Measurements from ENCODE around the gene CFAP90. TPM values are rescaled to one million over a fixed set of nuclear protein-coding genes. Genes with fewer than 3 reads are reported as not detected.

Gene CFAP90
- total and polyA plus RNA-seq, 2 experiments from 2014 or later, result 0.83 TPM; not detected in 1

DNA sequence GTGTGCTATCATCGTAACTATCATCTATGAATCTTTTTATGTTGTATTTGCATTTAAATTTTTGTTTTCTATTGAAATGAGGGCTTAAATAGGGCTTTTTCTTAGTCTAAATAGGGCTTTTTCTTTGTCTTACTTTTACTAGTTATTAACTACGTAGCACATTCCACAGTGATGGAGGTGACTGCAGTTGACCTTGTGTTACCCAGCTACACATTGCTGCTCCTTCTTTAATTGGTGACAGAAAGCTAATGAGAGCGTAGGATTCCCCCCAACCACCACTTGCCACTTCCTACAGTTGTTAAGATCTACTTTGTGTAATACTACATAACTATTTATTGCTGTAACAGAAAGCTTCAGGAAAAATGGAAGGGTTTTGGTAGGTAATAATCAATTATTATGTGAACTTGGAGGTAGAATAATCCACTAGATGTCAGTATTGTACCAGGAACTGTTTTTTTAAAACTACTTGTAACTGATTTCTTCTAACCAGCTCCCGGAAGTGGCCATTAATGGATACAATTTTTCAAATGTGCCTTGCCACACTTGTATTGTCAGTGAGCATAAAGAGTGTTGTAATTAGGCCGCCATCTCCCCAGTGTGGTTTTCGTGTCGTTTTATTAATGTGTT, 36.0 kb upstream of the CFAP90 start:
- peak; percentile 38 to 69 for DNase-seq (ENCODE audit: low read depth in 1 of 2, low spot score in 1 of 2)
- no peaks in the 10 kb centered on the region for H3K27me3 ChIP-seq
- no peaks in the 10 kb centered on the region for H3K9me3 ChIP-seq (ENCODE audit: low read depth)
- H3K36me3 ChIP-seq, result peaks cover 51% of the 10 kb centered on the region
- TF ChIP-seq, protein P1, sequence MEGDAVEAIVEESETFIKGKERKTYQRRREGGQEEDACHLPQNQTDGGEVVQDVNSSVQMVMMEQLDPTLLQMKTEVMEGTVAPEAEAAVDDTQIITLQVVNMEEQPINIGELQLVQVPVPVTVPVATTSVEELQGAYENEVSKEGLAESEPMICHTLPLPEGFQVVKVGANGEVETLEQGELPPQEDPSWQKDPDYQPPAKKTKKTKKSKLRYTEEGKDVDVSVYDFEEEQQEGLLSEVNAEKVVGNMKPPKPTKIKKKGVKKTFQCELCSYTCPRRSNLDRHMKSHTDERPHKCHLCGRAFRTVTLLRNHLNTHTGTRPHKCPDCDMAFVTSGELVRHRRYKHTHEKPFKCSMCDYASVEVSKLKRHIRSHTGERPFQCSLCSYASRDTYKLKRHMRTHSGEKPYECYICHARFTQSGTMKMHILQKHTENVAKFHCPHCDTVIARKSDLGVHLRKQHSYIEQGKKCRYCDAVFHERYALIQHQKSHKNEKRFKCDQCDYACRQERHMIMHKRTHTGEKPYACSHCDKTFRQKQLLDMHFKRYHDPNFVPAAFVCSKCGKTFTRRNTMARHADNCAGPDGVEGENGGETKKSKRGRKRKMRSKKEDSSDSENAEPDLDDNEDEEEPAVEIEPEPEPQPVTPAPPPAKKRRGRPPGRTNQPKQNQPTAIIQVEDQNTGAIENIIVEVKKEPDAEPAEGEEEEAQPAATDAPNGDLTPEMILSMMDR (IDR thresholded peaks at IDR 0.05; ENCODE audit: low read depth, low read length), result peak; percentile 44
- H3K4me1 ChIP-seq (ENCODE audit: low read depth), result peaks cover 27% of the 10 kb centered on the region
- H3K27ac ChIP-seq, result no peak overlapping the region
- H3K4me3 ChIP-seq, result no peak overlapping the region

GRCh38 chr5:7884491-7885267, 33.7 kb upstream of the CFAP90 start:
- TF ChIP-seq, protein P1 (IDR thresholded peaks at IDR 0.05; ENCODE audit: low read depth, low read length), result no peak
- H3K9me3 ChIP-seq (ENCODE audit: low read depth), result no peaks in the 10 kb centered on the region
- H3K4me3 ChIP-seq, result no peak overlapping the region
- peaks cover 27% of the 10 kb centered on the region for H3K4me1 ChIP-seq (ENCODE audit: low read depth)
- H3K27me3 ChIP-seq, result no peaks in the 10 kb centered on the region
- DNase-seq (ENCODE audit: low read depth in 1 of 2, low spot score in 1 of 2), result peak in 1 of 2 donors; percentile 60
- peak overlapping the region; percentile 68 for H3K27ac ChIP-seq
- peaks cover 34% of the 10 kb centered on the region for H3K36me3 ChIP-seq

- H3K4me1 ChIP-seq (ENCODE audit: low read depth), result peaks cover 24% of the 10 kb centered on the region
- H3K27me3 ChIP-seq, result no peaks in the 10 kb centered on the region
- H3K4me3 ChIP-seq, result no peak overlapping the region
- no peak for DNase-seq (ENCODE audit: low read depth in 1 of 2, low spot score in 1 of 2)
- no peak overlapping the region for H3K27ac ChIP-seq
- H3K36me3 ChIP-seq, result peaks cover 34% of the 10 kb centered on the region
- H3K9me3 ChIP-seq (ENCODE audit: low read depth), result no peaks in the 10 kb centered on the region
- TF ChIP-seq, protein P1 (IDR thresholded peaks at IDR 0.05; ENCODE audit: low read depth, low read length), result no peak
Measured at GRCh38 chr5:7882926-7883325, 32.0 kb upstream of the CFAP90 start.

DNA sequence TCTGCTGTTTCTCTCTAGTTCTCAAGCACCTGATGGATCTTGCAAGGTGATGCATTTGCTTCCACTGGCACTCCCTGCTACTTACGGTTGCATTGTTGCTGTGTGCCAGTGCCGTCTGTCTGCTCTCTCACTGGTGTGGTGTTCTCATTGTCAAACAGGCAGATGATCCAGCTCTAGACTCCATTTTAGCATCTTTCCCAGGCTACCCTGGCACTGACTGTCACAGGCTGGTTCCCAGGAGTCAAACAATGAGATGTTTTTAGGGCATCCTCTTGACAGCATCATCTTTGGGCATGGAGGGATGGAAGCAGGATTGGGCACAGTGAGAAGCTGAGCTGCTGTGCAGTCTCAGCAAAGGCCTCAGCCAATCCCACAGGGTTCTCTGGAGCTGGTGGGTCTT, 30.9 kb upstream of the CFAP90 start:
- H3K4me3 ChIP-seq, result no peak overlapping the region

DNA sequence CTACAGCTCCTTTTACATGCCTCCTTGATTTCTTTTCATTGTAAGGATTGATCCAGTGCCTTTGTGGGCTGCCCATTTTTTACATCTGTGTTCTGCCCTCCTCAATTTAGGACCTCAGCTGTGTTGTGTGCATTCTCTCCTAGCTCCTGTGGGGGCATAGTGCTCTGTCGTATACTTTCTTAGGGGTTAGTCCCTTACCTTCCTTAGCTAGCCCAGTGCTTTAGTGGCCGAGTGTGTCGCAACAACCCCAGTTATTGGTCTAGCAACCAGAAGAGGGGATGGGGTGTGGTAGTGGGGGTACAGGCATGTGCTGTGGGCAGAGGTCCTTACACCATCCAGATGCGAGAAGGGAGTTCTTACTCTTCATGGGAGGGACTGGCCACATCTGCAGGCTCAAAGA, 30.2 kb upstream of the CFAP90 start:
- Histone ChIP-seq H3K36me3 (peaks cover 36% of the 10 kb centered on the region), H3K27me3 (no peaks in the 10 kb centered on the region), H3K4me1 (ENCODE audit: low read depth) (peaks cover 17% of the 10 kb centered on the region), H3K27ac (no peak overlapping the region), H3K4me3 (no peak overlapping the region), H3K9me3 (ENCODE audit: low read depth) (no peaks in the 10 kb centered on the region)
- TF ChIP-seq, protein P1 (IDR thresholded peaks at IDR 0.05; ENCODE audit: low read depth, low read length), result no peak
- DNase-seq (ENCODE audit: low read depth in 1 of 2, low spot score in 1 of 2), result no peak

More for the DNA sequence above, 30.9 kb upstream of the CFAP90 start:
- H3K4me1 ChIP-seq (ENCODE audit: low read depth), result peaks cover 20% of the 10 kb centered on the region
- no peak overlapping the region for H3K27ac ChIP-seq
- TF ChIP-seq, protein P1 (IDR thresholded peaks at IDR 0.05; ENCODE audit: low read depth, low read length), result no peak
- no peak for DNase-seq (ENCODE audit: low read depth in 1 of 2, low spot score in 1 of 2)
- H3K9me3 ChIP-seq (ENCODE audit: low read depth), result no peaks in the 10 kb centered on the region
- peaks cover 34% of the 10 kb centered on the region for H3K36me3 ChIP-seq
- no peaks in the 10 kb centered on the region for H3K27me3 ChIP-seq

Measured in cardiac muscle cell (in vitro differentiated cells and primary cell).